Stimulated activated CD8-positive, alpha-beta memory T cell treated with anti-CD3 and anti-CD28 coated beads, Interleukin-12 subunit alpha, Interleukin-12 subunit beta, amount 100 ng/mL, for 4 hours (primary cell): ENCODE measurements around the gene FRMD1.
"Not testable (repeated sequence)": the region's sequence is repeated elsewhere in the genome, so short reads cannot be mapped to it uniquely, and the experiment has no call there.

Experiments used
- DNase-seq: peaks from one replicate; pipeline ENCODE4 v3.0.0-alpha.2; 2020; ENCODE audit warnings: low read depth

FRMD1 gene

GRCh38 chr6:168077401-168077800 lies 1.6 kb downstream of the FRMD1 start:
- not testable (repeated sequence) for DNase-seq

GRCh38 chr6:168075787-168076202 lies 3.2 kb downstream of the FRMD1 start:
- no peak for DNase-seq

- DNase-seq, result no peak
Measured at GRCh38 chr6:168075216-168075615, 3.8 kb downstream of the FRMD1 start.

- DNase-seq, result no peak
Measured at GRCh38 chr6:168073937-168074730, 4.9 kb downstream of the FRMD1 start.

- no peak for DNase-seq
Measured at GRCh38 chr6:168072730-168073129, 6.3 kb downstream of the FRMD1 start.

GRCh38 chr6:168072261-168072660 lies 6.8 kb downstream of the FRMD1 start:
- DNase-seq, result no peak

GRCh38 chr6:168071620-168072019 lies 7.4 kb downstream of the FRMD1 start:
- DNase-seq, result no peak

- no peak for DNase-seq
Measured at GRCh38 chr6:168070804-168071203, 8.2 kb downstream of the FRMD1 start.

GRCh38 chr6:168067081-168067759 lies 11.8 kb downstream of the FRMD1 start:
- DNase-seq, result no peak

GRCh38 chr6:168064226-168064807 lies 14.7 kb downstream of the FRMD1 start:
- no peak for DNase-seq

GRCh38 chr6:168063431-168063830 lies 15.6 kb downstream of the FRMD1 start:
- no peak for DNase-seq

GRCh38 chr6:168062346-168063289 lies 16.4 kb downstream of the FRMD1 start:
- no peak for DNase-seq

GRCh38 chr6:168061269-168062210 lies 17.5 kb downstream of the FRMD1 start:
- DNase-seq, result no peak

GRCh38 chr6:168060521-168060931 lies 18.5 kb downstream of the FRMD1 start:
- DNase-seq, result no peak

GRCh38 chr6:168058691-168059551 lies 20.1 kb downstream of the FRMD1 start:
- DNase-seq, result no peak

- DNase-seq, result no peak
Measured at GRCh38 chr6:168057836-168058235, 21.2 kb downstream of the FRMD1 start.

GRCh38 chr6:168056892-168057527 lies 22.0 kb downstream of the FRMD1 start:
- DNase-seq, result no peak

GRCh38 chr6:168055696-168056489 lies 23.1 kb downstream of the FRMD1 start:
- no peak for DNase-seq
